OCI-LY3 (cell line): ENCODE data around the gene IL32.

ENCODE experiments used
- H2AFZ ChIP-seq: fragments of 200-600, 300-600 bp; shearing (Covaris generic); 2 replicates; pipeline ENCODE4 v1.6.0; 2014; ENCODE audit warnings: antibody characterized with exemption, low read depth, low read length
- H3K27ac ChIP-seq: fragments of 200-600, 300-600 bp; sonication (generic); 2 replicates; pipeline ENCODE4 v1.5.1; 2014; ENCODE audit warnings: mild to moderate bottlenecking, low read length, moderate library complexity, mixed read lengths
- H3K27me3 ChIP-seq: fragments of 200-600, 300-600 bp; sonication (generic); 2 replicates; pipeline ENCODE4 v1.6.1; 2014; ENCODE audit warnings: low read depth, low read length, mixed read lengths
- H3K36me3 ChIP-seq: fragments of 200-600, 300-600 bp; sonication (generic); replicated peaks from 2 replicates; pipeline ENCODE3; 2014; ENCODE audit warnings: low read depth, low read length, mixed read lengths
- H3K4me1 ChIP-seq: fragments of 300-600, 200-600 bp; sonication (generic); 2 replicates; pipeline ENCODE4 v1.6.1; 2014; ENCODE audit warnings: low read length, mixed read lengths
- H3K4me2 ChIP-seq: fragments of 200-600, 300-600 bp; sonication (generic); 2 replicates; pipeline ENCODE4 v1.6.1; 2014; ENCODE audit warnings: low read length, mixed read lengths
- H3K4me3 ChIP-seq: fragments of 300-600, 200-600 bp; sonication (generic); 2 replicates; pipeline ENCODE4 v1.5.1; 2014; ENCODE audit warnings: antibody characterized with exemption, mild to moderate bottlenecking, low read length, moderate library complexity
- H3K79me2 ChIP-seq: fragments of 300-600, 200-600 bp; shearing (Covaris generic); 2 replicates; pipeline ENCODE4 v1.6.1; 2014; ENCODE audit warnings: mild to moderate bottlenecking, low read length, mixed read lengths
- H3K9ac ChIP-seq: fragments of 300-600, 200-600 bp; shearing (Covaris generic); 2 replicates; pipeline ENCODE4 v1.6.0; 2014; ENCODE audit warnings: mild to moderate bottlenecking, low read length, moderate library complexity
- H3K9me3 ChIP-seq: fragments of 200-600, 300-600 bp; shearing (Covaris generic); 2 replicates; pipeline ENCODE4 v1.6.1; 2014; ENCODE audit warnings: low read length, mixed read lengths; ENCODE audit not compliant: insufficient read depth
- H4K20me1 ChIP-seq: fragments of 200-600, 300-600 bp; sonication (generic); 2 replicates; pipeline ENCODE4 v1.6.1; 2016; ENCODE audit warnings: low read length, mixed read lengths; ENCODE audit not compliant: insufficient read depth
- CTCF ChIP-seq: fragments of 200-600, 300-600 bp; sonication (generic); IDR thresholded peaks from 2 replicates; pipeline ENCODE4 v1.5.1; 2014; ENCODE audit warnings: antibody characterized with exemption, low read length, low read depth
- EZH2phosphoT487 ChIP-seq: fragments of 200-600 bp; shearing (Covaris generic); IDR thresholded peaks from 2 replicates; pipeline ENCODE4 v1.6.1; 2018; ENCODE audit warnings: antibody characterized with exemption, mixed run types, low read depth

Gene IL32

GRCh38 chr16:3092501-3092941, 27.1 kb downstream of the IL32 start:
- no peaks in the 10 kb centered on the region for H3K36me3 ChIP-seq
- H3K9me3 ChIP-seq = no peaks in the 10 kb centered on the region
- peaks cover 5% of the 10 kb centered on the region; the same call in 1 of the 2 replicates for H3K27me3 ChIP-seq
- H2AFZ ChIP-seq = no peak overlapping the region
- no peak overlapping the region for H3K27ac ChIP-seq
- no peaks in the 10 kb centered on the region for H4K20me1 ChIP-seq
- H3K9ac ChIP-seq = no peak overlapping the region
- H3K4me2 ChIP-seq = no peak overlapping the region
- peaks cover 8% of the 10 kb centered on the region for H3K4me1 ChIP-seq
- TF ChIP-seq EZH2phosphoT487 = no peak
- no peak for TF ChIP-seq CTCF
- H3K4me3 ChIP-seq = no peak overlapping the region
- no peaks in the 10 kb centered on the region for H3K79me2 ChIP-seq

- no peak overlapping the region for H3K9ac ChIP-seq
- no peaks in the 10 kb centered on the region for H4K20me1 ChIP-seq
- H3K4me2 ChIP-seq = no peak overlapping the region
- peaks cover 8% of the 10 kb centered on the region for H3K4me1 ChIP-seq
- TF ChIP-seq CTCF = peak; percentile 71
- no peak for TF ChIP-seq EZH2phosphoT487
- no peaks in the 10 kb centered on the region for H3K79me2 ChIP-seq
- H3K4me3 ChIP-seq = no peak overlapping the region
- H3K27me3 ChIP-seq = peaks cover 6% of the 10 kb centered on the region; the same call in 1 of the 2 replicates
- no peak overlapping the region for H2AFZ ChIP-seq
- no peaks in the 10 kb centered on the region for H3K9me3 ChIP-seq
- no peak overlapping the region for H3K27ac ChIP-seq
- H3K36me3 ChIP-seq = no peaks in the 10 kb centered on the region
Observed at GRCh38 chr16:3094289-3095027, 29.0 kb downstream of the IL32 start.

GRCh38 chr16:3095869-3096268, 30.4 kb downstream of the IL32 start:
- no peaks in the 10 kb centered on the region for H3K79me2 ChIP-seq
- no peaks in the 10 kb centered on the region for H3K9me3 ChIP-seq
- no peaks in the 10 kb centered on the region for H4K20me1 ChIP-seq
- H3K4me1 ChIP-seq = peaks cover 14% of the 10 kb centered on the region
- H2AFZ ChIP-seq = no peak overlapping the region
- TF ChIP-seq CTCF = peak; percentile 41
- no peak for TF ChIP-seq EZH2phosphoT487
- peak overlapping the region; percentile 49 for H3K4me2 ChIP-seq
- H3K27ac ChIP-seq = no peak overlapping the region
- H3K36me3 ChIP-seq = no peaks in the 10 kb centered on the region
- H3K27me3 ChIP-seq = peaks cover 6% of the 10 kb centered on the region; the same call in 1 of the 2 replicates
- H3K4me3 ChIP-seq = no peak overlapping the region
- no peak overlapping the region for H3K9ac ChIP-seq

- H3K36me3 ChIP-seq = no peaks in the 10 kb centered on the region
- peaks cover 6% of the 10 kb centered on the region; the same call in 1 of the 2 replicates for H3K27me3 ChIP-seq
- H3K4me2 ChIP-seq = peak overlapping the region; percentile 49
- H3K9ac ChIP-seq = no peak overlapping the region
- no peaks in the 10 kb centered on the region for H3K79me2 ChIP-seq
- peaks cover 19% of the 10 kb centered on the region for H3K4me1 ChIP-seq
- H3K27ac ChIP-seq = no peak overlapping the region
- no peaks in the 10 kb centered on the region for H3K9me3 ChIP-seq
- no peak overlapping the region for H2AFZ ChIP-seq
- H3K4me3 ChIP-seq = no peak overlapping the region
- TF ChIP-seq EZH2phosphoT487 (no peak), CTCF (no peak)
- no peaks in the 10 kb centered on the region for H4K20me1 ChIP-seq
Observed at GRCh38 chr16:3096362-3096761, 30.9 kb downstream of the IL32 start.
